ENCODE results near the gene NANOG.
A peak's percentile ranks its signal among the peaks of the same experiment; 100 is the strongest.
"Not testable (repeated sequence)": the region's sequence is repeated elsewhere in the genome, so short reads cannot be mapped to it uniquely, and the experiment has no call there.

The NANOG gene

DNA sequence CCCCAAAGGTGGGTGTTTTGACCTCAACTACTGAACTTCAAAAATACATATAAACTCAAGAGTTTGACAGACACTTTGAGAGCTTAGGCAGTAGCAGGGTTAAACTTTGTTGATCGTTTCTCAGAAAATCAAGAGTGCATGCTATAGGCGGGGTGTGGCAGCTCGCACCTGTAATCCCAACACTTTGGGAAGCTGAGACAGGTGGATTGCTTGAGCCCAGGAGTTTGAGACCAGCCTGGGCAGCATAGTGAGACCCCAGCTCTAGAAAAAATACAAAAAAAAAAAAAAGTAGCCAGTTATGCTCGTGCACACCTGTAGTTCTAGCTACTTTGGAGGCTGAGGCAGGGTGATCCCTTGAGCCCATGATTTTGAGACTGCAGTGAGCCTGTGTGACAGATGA, 12.3 kb downstream of the NANOG start:
- DNase-seq (ENCODE audit: low read depth, low spot score) = no peak

DNA sequence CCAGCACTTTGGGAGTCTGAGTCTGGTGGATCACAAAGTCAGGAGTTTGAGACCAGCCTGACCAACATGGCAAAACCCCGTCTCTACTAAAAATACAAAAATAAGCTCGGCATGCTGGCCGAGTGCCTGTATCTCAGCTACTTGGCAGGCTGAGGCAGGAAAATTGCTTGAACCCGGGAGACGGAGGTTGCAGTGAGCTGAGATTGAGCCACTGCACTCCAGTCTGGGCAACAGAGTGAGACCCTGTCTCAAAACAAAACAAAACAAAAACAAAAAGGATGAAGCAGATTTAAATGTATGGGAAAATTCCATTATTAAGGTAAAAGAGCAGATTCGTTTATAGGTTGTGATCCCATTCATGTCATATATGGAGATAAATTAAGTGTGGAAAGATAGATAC, 17.1 kb downstream of the NANOG start:
- not testable (repeated sequence) for DNase-seq (ENCODE audit: low read depth, low spot score)

DNA sequence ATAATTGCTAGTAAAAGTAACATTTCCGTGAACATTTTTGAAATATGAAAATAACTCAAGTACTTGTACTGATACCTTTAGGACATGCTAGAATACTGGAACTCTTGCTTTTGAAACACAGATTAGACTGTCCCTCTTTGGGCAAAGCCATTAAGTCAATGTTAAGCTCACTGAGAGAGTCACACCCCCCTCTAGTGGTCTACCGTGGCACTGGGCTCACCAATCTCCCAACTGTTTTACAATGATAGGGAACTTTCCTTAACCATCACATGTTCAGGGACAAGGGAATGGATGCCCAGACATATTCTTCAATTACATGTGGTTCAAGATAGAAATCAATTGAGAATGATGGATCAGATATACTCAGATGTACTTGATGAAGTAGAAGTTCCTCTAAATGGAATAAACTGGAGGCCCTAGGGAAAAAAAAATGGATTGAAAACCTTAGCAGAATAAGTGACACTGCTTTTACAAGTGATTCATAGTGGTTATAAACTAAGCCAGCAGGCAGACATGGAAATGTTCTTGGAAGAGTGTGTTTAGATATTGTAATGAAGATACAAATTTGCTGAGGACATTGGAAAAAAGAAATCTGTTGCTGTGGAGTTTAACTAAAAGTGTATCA, 17.8 kb downstream of the NANOG start:
- DNase-seq (ENCODE audit: low read depth, low spot score) = peak; percentile 4

DNA sequence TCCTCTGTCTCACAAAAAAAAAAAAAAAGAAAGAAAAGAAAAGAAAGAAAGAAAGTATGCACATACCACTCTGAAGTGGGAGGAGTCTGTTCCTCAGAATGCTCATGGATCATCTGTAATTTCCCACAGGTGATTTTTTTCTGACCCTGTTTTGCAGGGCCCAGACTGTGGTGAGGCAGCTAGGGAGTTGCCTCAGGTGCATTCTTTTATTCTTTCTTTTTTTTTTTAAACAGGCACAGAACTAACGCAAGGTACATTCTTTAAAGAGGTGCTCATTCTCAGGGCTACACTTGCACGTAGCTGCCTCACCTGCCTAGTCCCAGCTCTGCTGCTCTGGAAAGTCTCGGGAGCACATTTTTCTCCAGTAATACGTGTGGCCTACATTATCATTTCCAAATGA, 36.6 kb downstream of the NANOG start:
- not testable (repeated sequence) for DNase-seq (ENCODE audit: low read depth, low spot score)

DNA sequence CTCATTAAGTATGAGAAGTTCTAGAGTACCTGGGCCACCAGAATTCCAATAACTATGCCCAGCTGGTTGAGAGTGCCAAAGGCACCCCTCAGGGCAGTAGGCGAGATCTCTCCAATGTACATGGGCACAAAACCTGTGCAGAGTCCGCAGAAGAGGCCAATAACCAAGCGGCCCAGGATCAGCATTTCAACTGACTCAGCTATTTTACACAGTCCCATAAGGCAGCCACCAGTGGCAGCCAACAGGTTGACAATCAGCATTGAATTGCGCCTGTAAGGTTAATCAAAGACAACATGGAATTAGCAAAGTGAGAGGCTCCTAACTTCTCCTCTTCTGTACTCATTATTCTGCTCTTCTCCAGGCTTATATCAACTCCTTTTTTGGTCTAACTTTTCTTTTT, 40.5 kb downstream of the NANOG start:
- DNase-seq (ENCODE audit: low read depth, low spot score) = not testable (repeated sequence)

DNA sequence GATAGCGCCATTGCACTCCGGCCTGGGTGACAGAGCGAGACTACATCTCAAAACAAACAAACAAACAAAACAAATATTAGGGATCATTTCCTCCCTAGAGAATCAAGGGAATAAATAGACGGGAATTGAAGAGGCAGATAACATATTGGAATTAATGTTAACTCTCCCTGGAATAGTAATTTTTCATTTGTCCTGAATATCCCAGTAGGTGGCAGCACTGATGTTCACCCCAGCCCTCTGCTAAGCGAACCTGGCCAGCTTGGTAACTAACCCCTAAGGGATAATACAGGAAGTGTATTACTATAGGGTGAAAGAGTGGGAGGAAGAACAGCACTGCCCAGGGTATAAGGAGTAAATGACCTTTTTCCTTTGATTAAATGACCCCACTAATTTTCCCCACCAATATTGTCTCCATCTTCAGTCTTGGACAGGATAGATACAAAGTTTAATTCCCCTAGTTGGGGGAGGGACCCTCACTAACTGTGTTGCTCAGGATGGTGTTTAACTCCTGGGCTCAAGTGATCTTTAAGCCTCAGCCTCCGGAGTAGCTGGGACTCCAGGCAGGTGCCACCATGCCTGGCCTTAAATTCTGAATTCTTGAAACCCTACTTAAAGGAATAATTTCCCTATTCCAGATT, 43.0 kb downstream of the NANOG start:
- DNase-seq (ENCODE audit: low read depth, low spot score) = no peak

DNA sequence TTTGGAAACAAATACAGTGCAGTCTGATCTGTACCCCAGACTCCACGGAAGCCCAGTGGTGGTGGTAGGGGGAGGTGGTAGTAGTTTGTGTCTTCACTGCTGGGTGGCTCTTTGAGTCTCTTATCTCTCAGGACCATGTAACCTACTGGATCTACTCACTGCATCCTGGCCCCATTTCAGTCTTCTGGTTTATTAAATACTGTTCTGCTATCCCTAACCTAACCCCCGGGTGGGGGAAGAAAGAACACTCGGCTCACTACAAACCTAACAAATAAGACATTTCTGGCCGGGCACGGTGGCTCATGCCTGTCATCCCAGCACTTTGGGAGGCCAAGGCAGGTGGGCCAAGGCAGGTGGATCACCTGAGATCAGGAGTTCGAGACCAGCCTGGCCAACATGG, 44.0 kb downstream of the NANOG start:
- DNase-seq (ENCODE audit: low read depth, low spot score) = not testable (repeated sequence)

DNA sequence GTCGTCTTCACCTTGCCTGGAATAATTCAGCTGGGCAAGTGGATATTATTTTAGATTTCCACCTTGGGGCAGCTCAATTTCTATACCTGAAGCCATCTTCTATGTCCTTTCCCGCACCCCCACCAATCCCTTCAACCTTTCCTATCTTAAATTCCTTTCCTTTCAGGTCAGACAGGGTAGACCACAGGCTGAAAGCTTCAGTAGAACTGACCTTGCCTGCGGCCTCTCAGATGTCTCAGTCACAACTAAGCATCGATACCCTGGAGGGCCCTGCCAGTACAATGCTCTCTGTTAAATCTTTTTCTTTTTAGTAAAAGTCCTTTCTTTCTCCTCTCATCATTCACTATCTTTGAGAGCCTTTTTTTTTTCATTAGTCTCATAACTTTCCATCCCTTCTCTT, 44.6 kb downstream of the NANOG start:
- no peak for DNase-seq (ENCODE audit: low read depth, low spot score)

DNA sequence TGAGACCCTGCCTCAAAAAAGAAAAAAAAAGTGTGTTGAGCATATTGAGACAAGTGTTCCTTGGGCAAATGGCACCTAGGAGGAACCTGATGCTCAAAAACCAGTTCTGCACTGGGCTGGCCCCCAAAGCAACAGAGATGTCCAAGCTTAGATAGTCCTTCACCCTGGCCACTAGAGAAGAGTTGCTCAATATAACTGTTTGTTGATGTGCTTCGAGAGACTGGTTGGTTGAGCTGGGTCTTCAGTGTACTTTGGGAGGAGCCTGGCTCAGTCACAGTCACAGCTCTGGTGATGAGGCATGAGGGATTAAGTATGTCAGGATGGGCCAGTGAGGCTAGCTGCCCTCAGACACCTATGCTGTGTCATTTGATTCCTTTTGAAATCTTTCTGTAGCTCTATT, 45.5 kb downstream of the NANOG start:
- no peak for DNase-seq (ENCODE audit: low read depth, low spot score)

DNA sequence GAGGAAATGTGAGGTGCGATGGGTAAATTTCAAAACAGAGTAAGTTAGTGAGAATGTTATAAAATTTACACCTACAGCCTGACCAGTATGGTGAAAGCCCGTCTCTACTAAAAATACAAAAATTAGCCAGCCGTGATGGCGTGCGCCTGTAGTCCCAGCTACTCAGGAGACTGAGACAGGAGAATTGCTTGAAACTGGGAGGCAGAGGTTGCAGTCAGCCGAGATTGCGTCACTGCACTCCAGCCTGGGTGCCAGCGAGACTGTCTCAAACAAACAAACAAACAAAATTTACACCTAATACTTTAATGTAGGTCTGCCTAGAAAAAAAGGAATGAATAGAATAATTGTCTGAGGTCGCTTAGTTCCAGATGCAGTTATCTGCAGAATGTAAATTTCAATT, 45.9 kb downstream of the NANOG start:
- DNase-seq (ENCODE audit: low read depth, low spot score) = no peak

DNA sequence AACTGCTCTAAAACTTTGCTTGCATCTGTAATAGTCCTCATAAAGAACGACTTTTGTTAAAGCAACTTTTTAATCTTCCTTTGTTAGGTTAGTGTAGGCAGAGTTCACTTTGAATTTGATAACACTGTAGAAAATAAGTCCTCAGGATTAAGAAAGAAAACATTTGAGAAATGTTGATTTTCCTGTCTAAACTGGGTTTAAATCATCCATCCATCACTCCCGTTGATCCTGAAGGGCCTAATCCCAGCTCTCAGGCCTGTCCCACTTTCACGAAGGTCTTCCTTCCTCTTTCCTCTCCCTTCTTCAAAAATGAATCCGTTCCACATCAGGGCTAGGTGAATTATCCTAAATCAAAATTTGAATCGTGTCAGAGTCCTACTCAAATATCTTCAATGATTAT, 46.6 kb downstream of the NANOG start:
- DNase-seq (ENCODE audit: low read depth, low spot score) = no peak

DNA sequence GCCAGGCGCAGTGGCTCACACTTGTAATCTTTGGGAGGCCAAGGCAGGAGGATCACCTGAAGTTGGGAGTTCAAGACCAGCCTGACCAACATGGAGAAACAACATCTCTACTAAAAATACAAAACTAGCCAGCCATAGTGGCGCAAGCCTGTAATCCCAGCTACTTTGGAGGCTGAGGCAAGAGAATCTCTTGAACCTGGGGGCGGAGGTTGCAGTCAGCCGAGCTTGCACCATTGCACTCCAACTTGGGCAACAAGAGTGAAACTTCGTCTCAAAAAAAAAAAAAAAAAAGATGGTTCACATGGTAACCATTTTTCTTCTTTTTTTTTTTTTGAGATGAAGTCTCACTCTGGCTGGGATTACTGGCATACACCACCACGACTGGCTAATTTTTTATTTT, 48.2 kb downstream of the NANOG start:
- DNase-seq (ENCODE audit: low read depth, low spot score) = no peak

DNA sequence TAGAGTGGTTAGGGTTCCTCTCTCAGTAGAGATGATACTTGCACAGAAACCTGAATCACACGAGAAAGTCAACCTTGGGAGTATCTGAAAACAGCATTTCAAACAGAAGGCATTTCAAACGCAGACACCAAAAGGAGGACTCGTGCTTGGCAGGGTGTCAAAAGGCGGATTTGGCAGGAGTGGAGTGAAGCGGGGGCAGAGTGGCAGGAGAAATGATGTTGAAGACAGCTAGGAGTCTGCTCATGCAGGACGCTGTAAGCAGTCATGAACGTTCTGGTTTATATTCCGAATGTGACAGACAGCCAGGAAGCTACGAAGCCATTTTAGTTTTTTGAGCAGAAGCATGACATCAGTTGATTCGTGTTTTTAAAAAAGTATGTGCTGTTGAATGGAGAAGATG, 50.0 kb downstream of the NANOG start:
- DNase-seq (ENCODE audit: low read depth, low spot score) = not testable (repeated sequence)

DNA sequence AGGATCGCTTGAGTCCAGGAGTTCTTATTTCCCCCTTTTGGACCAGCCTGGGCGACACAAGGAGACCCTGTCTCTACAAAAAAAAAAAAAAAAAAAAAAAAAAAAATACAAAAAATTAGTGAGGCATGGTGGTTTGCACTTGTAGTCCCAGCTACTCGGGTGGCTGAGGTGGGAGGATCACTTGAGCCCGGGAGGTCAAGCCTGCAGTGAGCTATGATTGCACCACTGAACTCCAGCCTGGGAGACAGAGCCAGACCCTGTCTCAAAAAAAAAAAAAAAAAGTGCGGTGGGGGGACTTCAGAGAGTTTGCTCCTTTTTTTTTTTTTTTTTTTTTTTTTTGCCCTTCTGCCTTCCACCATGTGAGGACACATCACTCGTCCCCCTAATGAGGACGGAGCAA, 50.6 kb downstream of the NANOG start:
- not testable (repeated sequence) for DNase-seq (ENCODE audit: low read depth, low spot score)

DNA sequence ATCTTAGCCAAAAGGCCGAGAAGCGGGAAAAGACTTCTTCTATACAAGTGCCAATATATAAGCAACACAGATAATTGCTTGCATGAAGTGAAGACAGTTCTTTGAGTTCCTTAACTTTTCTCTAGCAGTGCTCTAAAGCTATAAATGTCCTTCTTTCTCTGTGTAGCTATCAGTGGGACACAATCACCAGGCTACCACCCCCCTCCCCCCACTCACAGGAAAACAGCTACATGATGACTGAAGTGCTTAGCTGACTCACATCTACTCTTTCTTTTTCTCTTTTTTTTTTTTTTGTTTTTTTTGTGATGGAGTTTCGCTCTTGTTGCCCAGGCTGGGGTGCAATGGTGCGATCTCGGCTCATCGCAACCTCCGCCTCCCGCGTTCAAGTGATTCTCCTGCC, 53.2 kb downstream of the NANOG start:
- not testable (repeated sequence) for DNase-seq (ENCODE audit: low read depth, low spot score)

DNA sequence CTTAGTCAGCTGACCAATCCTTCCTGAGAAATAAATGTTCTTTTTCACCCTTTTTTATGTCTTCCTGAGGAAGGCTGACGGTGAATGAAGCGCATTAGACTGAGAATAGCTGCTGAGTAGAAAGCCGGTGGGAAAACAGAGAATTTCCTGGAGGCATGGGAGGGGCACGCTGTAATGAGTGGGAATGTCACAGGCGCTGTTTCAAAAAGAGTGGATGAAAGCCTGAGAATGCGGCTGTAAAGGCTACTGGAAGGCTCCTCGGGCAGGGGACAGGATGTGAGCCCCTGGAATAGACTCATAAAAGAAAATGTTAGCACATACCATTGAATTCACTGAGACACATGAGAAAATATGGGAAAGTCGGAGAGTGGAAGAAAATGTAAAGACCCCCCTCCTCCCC, 53.9 kb downstream of the NANOG start:
- not testable (repeated sequence) for DNase-seq (ENCODE audit: low read depth, low spot score)

DNA sequence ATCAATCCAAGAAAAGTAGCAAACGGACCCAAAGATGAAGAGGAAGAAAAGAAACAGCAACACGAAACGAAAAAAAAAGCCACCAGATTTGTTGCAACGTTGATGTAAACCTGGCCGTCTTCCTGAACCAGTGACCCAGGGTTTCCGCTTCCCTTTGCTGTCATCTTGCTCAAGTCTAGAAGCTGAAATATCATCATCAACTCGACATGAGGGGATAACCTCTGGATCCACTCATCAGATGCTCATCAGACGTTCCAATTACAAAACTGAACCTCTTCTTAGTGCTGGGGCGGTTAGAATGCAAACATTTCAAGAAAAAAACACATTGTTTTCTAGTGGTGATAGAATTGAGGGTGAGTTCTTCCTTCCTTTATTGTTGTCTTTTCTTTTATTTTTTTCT, 54.4 kb downstream of the NANOG start:
- DNase-seq (ENCODE audit: low read depth, low spot score) = not testable (repeated sequence)

DNA sequence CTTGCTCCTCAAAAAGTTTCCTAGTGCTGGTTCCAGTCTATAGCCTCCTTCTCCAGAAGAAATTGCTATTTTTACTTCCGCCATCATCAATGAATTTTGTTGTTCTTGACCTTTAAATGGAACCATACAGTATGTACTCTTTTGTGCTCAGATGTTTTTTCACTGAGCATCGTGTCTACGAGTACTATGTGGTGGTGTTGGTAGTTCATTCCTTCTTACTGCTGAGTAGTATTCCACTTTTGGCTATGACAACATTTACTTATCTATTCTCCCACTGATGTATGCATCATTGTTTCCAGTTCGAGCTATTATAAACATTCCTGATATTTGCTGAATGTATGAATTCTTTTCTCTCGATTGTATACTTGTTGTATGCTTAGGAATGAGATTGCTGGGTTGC, 54.9 kb downstream of the NANOG start:
- DNase-seq (ENCODE audit: low read depth, low spot score) = no peak

DNA sequence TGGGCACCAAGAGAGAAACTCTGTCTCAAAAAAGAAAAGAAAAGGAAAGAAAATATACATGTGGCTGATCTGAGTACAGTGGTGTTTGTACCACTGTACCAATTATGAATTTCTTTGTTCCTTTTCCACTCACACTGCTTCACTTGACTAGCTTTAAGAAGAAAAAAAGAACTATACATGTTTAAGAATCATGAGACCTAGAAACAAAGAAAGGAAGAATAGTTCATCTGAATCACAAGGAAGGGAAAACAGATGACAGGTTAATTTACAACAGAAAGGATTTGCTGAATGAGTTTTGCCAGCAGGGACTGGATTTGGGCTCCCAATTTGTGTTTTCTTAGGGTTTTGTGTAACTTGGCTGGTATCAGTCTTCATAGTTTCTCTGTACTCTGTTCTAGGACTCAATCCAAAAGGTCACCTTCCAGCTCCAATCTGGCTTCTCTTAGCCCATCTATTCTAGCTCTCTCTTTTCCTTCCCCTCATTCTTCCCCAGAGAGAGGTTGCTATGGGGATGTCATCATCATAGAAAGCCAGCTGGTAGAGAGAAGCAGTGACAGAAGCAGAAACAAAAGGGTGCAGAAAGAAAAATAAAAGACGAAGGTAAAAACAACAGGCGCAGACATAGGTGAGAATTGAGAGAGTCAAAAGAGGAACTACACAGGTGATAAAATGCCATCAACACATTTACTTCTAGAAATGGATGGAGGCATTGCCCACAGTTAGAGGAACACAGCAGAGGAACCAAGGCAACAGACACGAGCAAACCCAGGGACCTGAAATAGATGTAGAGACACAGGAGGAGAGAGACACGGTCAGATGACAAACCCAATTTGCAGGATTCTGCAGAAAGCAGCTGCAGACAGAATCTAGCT, 58.3 kb downstream of the NANOG start:
- DNase-seq (ENCODE audit: low read depth, low spot score) = not testable (repeated sequence)

DNA sequence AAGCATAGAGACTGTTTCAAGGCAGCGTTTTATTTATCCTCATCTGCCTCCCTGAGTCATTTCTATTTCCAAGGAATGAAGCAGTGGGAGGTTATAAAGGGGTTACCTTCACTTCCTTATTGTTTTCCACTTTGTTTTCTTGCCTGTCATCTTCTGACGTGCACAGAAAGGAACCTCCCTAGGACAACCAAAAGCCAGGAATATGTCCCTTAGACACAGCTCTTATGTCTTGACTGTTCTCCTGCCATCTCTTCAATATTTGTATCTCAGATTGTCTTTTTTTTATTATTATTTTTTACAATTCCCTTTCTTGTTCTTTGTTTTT, 58.9 kb downstream of the NANOG start:
- not testable (repeated sequence) for DNase-seq (ENCODE audit: low read depth, low spot score)
